H9 (cell line): ENCODE data around the gene SLC7A4. TPM values are rescaled to one million over a fixed set of nuclear protein-coding genes. Genes with fewer than 3 reads are reported as not detected.

ENCODE experiments used
- DNase-seq: peaks from one replicate; pipeline ENCODE4 v3.0.0-alpha.2; 2017
- H2AFZ ChIP-seq: one replicate; pipeline ENCODE4 v1.6.1; 2013; ENCODE audit warnings: mild to moderate bottlenecking, low read length, control low read depth, moderate library complexity
- H2AK5ac ChIP-seq: 2 replicates; pipeline ENCODE4 v1.6.1; 2013; ENCODE audit warnings: low read length, control low read depth, mixed read lengths; ENCODE audit not compliant: insufficient read length
- H2BK120ac ChIP-seq: one replicate; pipeline ENCODE4 v1.6.1; 2013; ENCODE audit warnings: low read depth, mild to moderate bottlenecking, low read length, control low read depth, inconsistent platforms; ENCODE audit not compliant: poor library complexity, severe bottlenecking
- H2BK12ac ChIP-seq: 2 replicates; pipeline ENCODE4 v1.6.1; 2013; ENCODE audit warnings: low read length, control low read depth, mixed read lengths, low read depth; ENCODE audit not compliant: insufficient read length
- H2BK15ac ChIP-seq: 2 replicates; pipeline ENCODE4 v1.6.1; 2013; ENCODE audit warnings: low read depth, low read length, control low read depth
- H2BK20ac ChIP-seq: one replicate; pipeline ENCODE4 v1.6.1; 2013; ENCODE audit warnings: low read depth, mild to moderate bottlenecking, low read length, control low read depth, inconsistent platforms; ENCODE audit not compliant: poor library complexity, severe bottlenecking
- H2BK5ac ChIP-seq: 2 replicates; pipeline ENCODE4 v1.6.1; 2013; ENCODE audit warnings: low read length, control low read depth, mixed read lengths; ENCODE audit not compliant: insufficient read length
- H3K14ac ChIP-seq: 2 replicates; pipeline ENCODE4 v1.6.1; 2013; ENCODE audit warnings: low read length, control low read depth; ENCODE audit not compliant: insufficient read depth
- H3K18ac ChIP-seq: 2 replicates; pipeline ENCODE4 v1.6.1; 2013; ENCODE audit warnings: low read depth, mild to moderate bottlenecking, mixed read lengths, low read length, control low read depth; ENCODE audit not compliant: insufficient read length
- H3K23ac ChIP-seq: 2 replicates; pipeline ENCODE4 v1.6.1; 2013; ENCODE audit warnings: low read length, control low read depth, mixed read lengths, low read depth; ENCODE audit not compliant: insufficient read length
- H3K23me2 ChIP-seq: 2 replicates; pipeline ENCODE4 v1.6.1; 2013; ENCODE audit warnings: low read depth, mild to moderate bottlenecking, mixed read lengths, low read length, control low read depth; ENCODE audit not compliant: insufficient read length, poor library complexity, severe bottlenecking
- H3K27ac ChIP-seq: 2 replicates; pipeline ENCODE4 v1.5.1; 2013; ENCODE audit warnings: low read length, control low read depth, mixed read lengths, low read depth; ENCODE audit not compliant: insufficient read length
- H3K27me3 ChIP-seq: 2 replicates; pipeline ENCODE4 v1.6.1; 2013; ENCODE audit warnings: low read length, control low read depth, inconsistent platforms; ENCODE audit not compliant: insufficient read depth
- H3K4ac ChIP-seq: 2 replicates; pipeline ENCODE4 v1.6.1; 2013; ENCODE audit warnings: low read depth, mild to moderate bottlenecking, control low read depth, inconsistent platforms, low read length, moderate library complexity
- H3K4me1 ChIP-seq: 2 replicates; pipeline ENCODE4 v1.6.1; 2013; ENCODE audit warnings: low read length, control low read depth, inconsistent platforms; ENCODE audit not compliant: insufficient read depth
- H3K4me2 ChIP-seq: 2 replicates; pipeline ENCODE4 v1.6.1; 2013; ENCODE audit warnings: low read length, control low read depth, mixed read lengths; ENCODE audit not compliant: insufficient read length, insufficient read depth
- H3K56ac ChIP-seq: 2 replicates; pipeline ENCODE4 v1.6.1; 2013; ENCODE audit warnings: low read depth, mild to moderate bottlenecking, mixed read lengths, low read length, control low read depth; ENCODE audit not compliant: insufficient read length
- H3K79me1 ChIP-seq: 2 replicates; pipeline ENCODE4 v1.6.1; 2013; ENCODE audit warnings: low read depth, mild to moderate bottlenecking, moderate library complexity, low read length, control low read depth, inconsistent platforms; ENCODE audit not compliant: insufficient read depth, poor library complexity, severe bottlenecking
- H3K79me2 ChIP-seq: 2 replicates; pipeline ENCODE4 v1.6.1; 2013; ENCODE audit warnings: low read length, control low read depth, inconsistent platforms; ENCODE audit not compliant: insufficient read depth
- H3K9ac ChIP-seq: 2 replicates; pipeline ENCODE4 v1.6.1; 2013; ENCODE audit warnings: low read length, control low read depth, mixed read lengths; ENCODE audit not compliant: insufficient read length; ENCODE audit errors: extremely low read depth
- H3K9me3 ChIP-seq: one replicate; pipeline ENCODE4 v1.6.1; 2013; ENCODE audit warnings: low read depth, low read length, inconsistent platforms; ENCODE audit not compliant: control insufficient read depth
- H3T11ph ChIP-seq: one replicate; pipeline ENCODE4 v1.6.1; 2013; ENCODE audit warnings: mild to moderate bottlenecking, low read length, control low read depth, inconsistent platforms
- H4K20me1 ChIP-seq: one replicate; pipeline ENCODE4 v1.6.1; 2013; ENCODE audit not compliant: control insufficient read depth, insufficient read length, insufficient read depth
- H4K5ac ChIP-seq: 2 replicates; pipeline ENCODE4 v1.6.1; 2013; ENCODE audit warnings: low read depth, mild to moderate bottlenecking, mixed read lengths, low read length, control low read depth; ENCODE audit not compliant: insufficient read length
- H4K8ac ChIP-seq: replicated peaks from 2 replicates; pipeline ENCODE4 v1.6.1; 2013; ENCODE audit warnings: low read length, control low read depth, mixed read lengths, low read depth; ENCODE audit not compliant: insufficient read length
- H4K91ac ChIP-seq: 2 replicates; pipeline ENCODE4 v1.6.1; 2013; ENCODE audit warnings: low read depth, mild to moderate bottlenecking, moderate library complexity, mixed read lengths, low read length, control low read depth; ENCODE audit not compliant: insufficient read length
- H3K27ac Mint-ChIP-seq, 3 experiments: 2 replicates in 2 of 3; 3 replicates in 1 of 3; pipeline ENCODE4 v1.8.0; 2020 to 2021; ENCODE audit warnings: mixed read lengths in 3 of 3, mild to moderate bottlenecking in 1 of 3, moderate library complexity in 1 of 3
- H3K27me3 Mint-ChIP-seq: 2 replicates; pipeline ENCODE4 v1.8.0; 2021; ENCODE audit warnings: low read depth, mild to moderate bottlenecking, moderate library complexity, mixed read lengths
- H3K36me3 Mint-ChIP-seq, 3 experiments: 2 replicates in 2 of 3; 3 replicates in 1 of 3; pipeline ENCODE4 v1.8.0; 2020 to 2021; ENCODE audit warnings: low read depth in 3 of 3, mixed read lengths in 3 of 3; ENCODE audit not compliant: insufficient read depth in 1 of 3
- H3K4me1 Mint-ChIP-seq, 2 experiments: 2 replicates each; pipeline ENCODE4 v1.8.0; 2020; ENCODE audit warnings: mixed read lengths in 2 of 2
- H3K4me3 Mint-ChIP-seq, 2 experiments: 2 replicates in 1 of 2; 3 replicates in 1 of 2; pipeline ENCODE4 v1.8.0; 2020 to 2021; ENCODE audit warnings: mild to moderate bottlenecking in 2 of 2, mixed read lengths in 2 of 2, moderate library complexity in 1 of 2
- H3K9me3 Mint-ChIP-seq, 2 experiments: 2 replicates in 1 of 2; 3 replicates in 1 of 2; pipeline ENCODE4 v1.8.0; 2020; ENCODE audit warnings: mild to moderate bottlenecking in 2 of 2, mixed read lengths in 2 of 2, moderate library complexity in 1 of 2
- CTCF ChIP-seq: fragments of 200-600 bp; sonication (generic); conservative IDR thresholded peaks from 3 replicates; pipeline ENCODE4 v1.8.0; 2021; ENCODE audit warnings: antibody characterized with exemption, mild to moderate bottlenecking
- WGBS: extraction: QIAGEN DNeasy Blood & Tissue Kit; methylation state at CpG from one replicate; pipeline ENCODE4 v1.1.7; 2013; ENCODE audit warnings: missing lambda C conversion rate, low lambda C conversion rate, mixed read lengths; ENCODE audit not compliant: insufficient read length; ENCODE audit errors: extremely low coverage; 5-methylcytosine and 5-hydroxymethylcytosine counted together
- total RNA-seq: library from RNA; stranded (reverse); gene quantifications from 2 replicates; pipeline ENCODE4 v1.2.1, GENCODE V29; 2021

SLC7A4 gene
- total RNA-seq, 1 experiment from 2014 or later = 0.09 TPM

DNA sequence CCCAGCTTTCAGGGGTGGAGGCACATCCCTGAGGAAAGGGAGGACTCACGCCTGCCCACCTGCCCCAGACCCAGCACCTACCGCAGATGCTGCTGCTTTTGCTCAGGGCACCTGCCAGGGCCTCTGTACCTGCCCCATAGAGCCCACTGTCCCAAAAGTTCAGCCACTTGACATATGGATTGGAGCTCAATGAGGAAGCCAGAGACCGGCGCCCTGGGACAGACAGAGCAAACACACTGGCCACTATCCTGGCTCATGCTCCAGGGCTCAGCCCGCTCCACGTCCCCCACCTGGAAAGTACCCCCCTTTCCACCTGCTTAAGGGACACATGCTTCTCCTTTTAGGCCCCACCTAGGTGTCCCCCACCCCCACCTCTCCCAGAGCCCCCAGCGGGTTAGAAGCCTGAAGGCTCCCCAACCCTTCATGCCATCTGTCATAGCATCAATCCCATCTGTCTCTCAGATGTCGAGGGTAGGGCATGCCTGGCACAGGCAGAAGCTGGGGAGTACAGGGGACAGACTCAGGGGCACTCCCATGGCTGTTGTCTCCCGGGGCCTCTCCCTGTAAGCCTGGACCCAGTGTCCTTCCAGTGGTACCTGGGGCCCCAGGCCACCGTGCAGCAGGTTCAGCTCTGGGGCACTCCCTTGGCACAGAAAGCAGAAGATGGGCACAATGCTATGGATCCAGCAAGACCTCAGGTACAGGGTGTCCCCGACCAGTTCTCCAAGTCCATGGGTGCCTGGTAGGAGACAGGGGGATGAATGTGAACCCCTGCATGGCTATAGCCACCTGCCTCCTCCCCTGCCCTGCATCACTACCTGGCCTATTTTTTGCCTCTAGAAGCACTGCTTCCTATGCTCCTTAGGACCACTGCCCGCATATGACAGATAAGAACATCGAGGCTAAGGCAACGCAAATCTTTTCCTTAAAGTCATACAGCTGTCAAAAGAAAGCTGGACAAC, 19.6 kb downstream of the SLC7A4 start:
- no peak for TF ChIP-seq CTCF
- Histone ChIP-seq H3K4me2 (no peak overlapping the region), H3K56ac (no peak overlapping the region), H3K14ac (no peak overlapping the region), H3K27me3 (no peaks in the 10 kb centered on the region), H4K20me1 (no peaks in the 10 kb centered on the region), H2BK120ac (no peak overlapping the region), H3T11ph (no peak overlapping the region), H3K4me1 (peaks cover 3% of the 10 kb centered on the region; the same call in 1 of the 2 replicates), H3K79me2 (no peaks in the 10 kb centered on the region), H2AK5ac (no peak overlapping the region), H3K23me2 (peaks cover 7% of the 10 kb centered on the region), H2BK15ac (no peak overlapping the region), H3K4ac (no peak overlapping the region), H2AFZ (no peak overlapping the region), H3K27ac (no peak overlapping the region), H4K5ac (no peak overlapping the region), H4K91ac (no peak overlapping the region), H4K8ac (no peak overlapping the region), H3K18ac (no peak overlapping the region), H3K9me3 (no peaks in the 10 kb centered on the region), H3K9ac (no peak overlapping the region), H2BK20ac (no peak overlapping the region), H3K23ac (no peak overlapping the region), H2BK5ac (no peak overlapping the region), H3K79me1 (no peaks in the 10 kb centered on the region), H2BK12ac (no peak overlapping the region)
- Mint-ChIP-seq H3K36me3 (peaks cover 0 to 10% (median 0%) of the 10 kb centered on the region in 3 experiments; a peak in 2 of 7 replicates), H3K27me3 (peaks cover 47% of the 10 kb centered on the region), H3K27ac (no peak overlapping the region), H3K4me1 (peaks cover 33 to 54% of the 10 kb centered on the region in 2 experiments), H3K9me3 (no peaks in the 10 kb centered on the region), H3K4me3 (peak overlapping the region; percentile 80 to 95)
- WGBS = no CpG with 5 or more reads among the region's 14 CpGs
- no peak for DNase-seq
